Stomach smooth muscle (tissue), 2 donors: ENCODE data around the gene MAP2K5.

Source experiments
- H3K27ac ChIP-seq: one replicate; pipeline ENCODE4 v1.7.0; 2013; ENCODE audit warnings: mild to moderate bottlenecking, low read length, inconsistent platforms
- H3K27me3 ChIP-seq, 2 donors: one replicate each; pipeline ENCODE4 v1.7.0; 2013; ENCODE audit warnings: low read length in 2 of 2; ENCODE audit not compliant: insufficient read depth in 2 of 2, control insufficient read depth in 1 of 2
- H3K36me3 ChIP-seq, 2 donors: one replicate each; pipeline ENCODE4 v1.7.0; 2013; ENCODE audit warnings: low read length in 2 of 2; ENCODE audit not compliant: control insufficient read depth in 2 of 2, insufficient read depth in 2 of 2
- H3K4me1 ChIP-seq: one replicate; pipeline ENCODE4 v1.7.0; 2013; ENCODE audit warnings: low read length; ENCODE audit not compliant: control insufficient read depth, insufficient read depth
- H3K4me3 ChIP-seq, 2 donors: one replicate each; pipeline ENCODE4 v1.7.0; 2013; ENCODE audit warnings: low read length in 2 of 2
- H3K9ac ChIP-seq, 2 donors: one replicate each; pipeline ENCODE4 v1.7.0; 2013; ENCODE audit warnings: low read length in 2 of 2, mild to moderate bottlenecking in 1 of 2
- H3K9me3 ChIP-seq, 2 donors: one replicate each; pipeline ENCODE4 v1.7.0; 2013; ENCODE audit warnings: low read length in 2 of 2; ENCODE audit not compliant: control insufficient read depth in 2 of 2
- donor health status: healthy.
- donor health status: Pancreatic carcinoma.

The MAP2K5 gene

GRCh38 chr15:67722030-67722817, 179.7 kb downstream of the MAP2K5 start:
- H3K27me3 ChIP-seq = no peaks in the 10 kb centered on the region
- H3K36me3 ChIP-seq = no peaks in the 10 kb centered on the region
- no peaks in the 10 kb centered on the region for H3K9me3 ChIP-seq
- H3K4me1 ChIP-seq = no peaks in the 10 kb centered on the region
- no peak overlapping the region for H3K27ac ChIP-seq
- H3K9ac ChIP-seq = no peak overlapping the region
- H3K4me3 ChIP-seq = no peak overlapping the region

GRCh38 chr15:67723294-67724024, 181.0 kb downstream of the MAP2K5 start:
- no peaks in the 10 kb centered on the region for H3K27me3 ChIP-seq
- no peaks in the 10 kb centered on the region for H3K9me3 ChIP-seq
- no peaks in the 10 kb centered on the region for H3K4me1 ChIP-seq
- H3K27ac ChIP-seq = no peak overlapping the region
- H3K4me3 ChIP-seq = no peak overlapping the region
- no peak overlapping the region for H3K9ac ChIP-seq
- no peaks in the 10 kb centered on the region for H3K36me3 ChIP-seq

DNA sequence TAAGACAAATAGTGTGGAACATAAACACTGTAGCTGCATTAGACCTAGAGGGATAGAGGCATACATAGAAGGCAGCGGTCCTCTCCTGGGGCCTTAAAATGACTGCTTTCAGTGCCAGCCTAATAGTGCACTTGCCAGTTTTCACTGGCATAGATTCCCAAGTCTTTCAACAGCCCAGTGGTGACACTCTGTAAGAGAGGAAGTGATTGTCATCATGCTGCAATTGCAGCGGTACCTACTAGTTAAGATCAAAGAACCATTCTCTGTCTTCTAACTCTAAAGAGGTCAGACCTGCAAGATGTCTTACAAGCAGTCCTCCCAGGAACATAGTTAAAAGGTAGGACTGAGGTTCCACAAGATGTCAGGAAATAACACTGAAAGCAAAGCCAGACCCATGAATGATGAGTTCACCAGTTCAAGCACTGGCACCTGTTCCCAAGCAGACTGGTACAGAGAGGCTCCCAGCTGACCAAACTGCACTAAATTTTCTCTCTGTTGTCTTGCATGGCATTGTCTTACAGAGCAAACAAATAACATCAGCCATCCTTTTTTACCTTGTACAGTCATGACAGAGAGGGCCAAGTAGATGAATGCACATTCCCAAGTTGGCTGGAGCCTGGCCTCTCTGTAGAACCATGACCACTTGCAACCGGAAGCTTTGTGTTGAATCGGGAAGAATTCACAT, 182.3 kb downstream of the MAP2K5 start:
- Histone ChIP-seq H3K9me3 (no peaks in the 10 kb centered on the region), H3K4me3 (no peak overlapping the region), H3K9ac (no peak overlapping the region), H3K4me1 (no peaks in the 10 kb centered on the region), H3K27ac (no peak overlapping the region), H3K36me3 (no peaks in the 10 kb centered on the region), H3K27me3 (no peaks in the 10 kb centered on the region)

GRCh38 chr15:67730135-67730534, 187.6 kb downstream of the MAP2K5 start:
- Histone ChIP-seq H3K4me1 (no peaks in the 10 kb centered on the region), H3K9ac (no peak overlapping the region), H3K4me3 (no peak overlapping the region)

GRCh38 chr15:67731112-67731721, 188.7 kb downstream of the MAP2K5 start:
- no peak overlapping the region for H3K4me3 ChIP-seq
- no peaks in the 10 kb centered on the region for H3K27me3 ChIP-seq
- H3K9me3 ChIP-seq = no peaks in the 10 kb centered on the region
- H3K4me1 ChIP-seq = no peaks in the 10 kb centered on the region
- no peaks in the 10 kb centered on the region for H3K36me3 ChIP-seq
- H3K9ac ChIP-seq = no peak overlapping the region
- H3K27ac ChIP-seq = no peak overlapping the region

More at GRCh38 chr15:67730135-67730534, 187.6 kb downstream of the MAP2K5 start:
- Histone ChIP-seq H3K36me3 (no peaks in the 10 kb centered on the region), H3K27me3 (no peaks in the 10 kb centered on the region), H3K9me3 (no peaks in the 10 kb centered on the region), H3K27ac (no peak overlapping the region)

DNA sequence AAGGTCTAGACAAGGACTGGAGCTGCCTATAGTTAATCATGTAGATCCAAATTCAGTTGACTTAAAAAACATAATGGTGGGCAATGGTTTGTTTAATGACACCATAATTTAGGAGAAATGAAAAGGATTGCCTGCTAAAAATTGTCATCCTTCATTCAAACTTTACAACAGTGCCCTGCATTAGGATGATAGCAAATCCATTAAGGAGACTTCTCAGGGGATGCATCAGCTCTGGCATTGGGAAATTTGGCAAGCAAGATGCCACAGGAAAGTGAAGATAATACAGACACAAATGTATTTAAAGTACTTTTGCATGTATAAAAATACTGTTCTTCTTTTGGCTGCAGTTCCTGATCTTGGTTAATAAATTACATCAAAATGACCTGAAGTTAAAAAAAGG, 189.7 kb downstream of the MAP2K5 start:
- no peaks in the 10 kb centered on the region for H3K36me3 ChIP-seq
- H3K4me3 ChIP-seq = no peak overlapping the region
- H3K9ac ChIP-seq = no peak overlapping the region
- H3K9me3 ChIP-seq = no peaks in the 10 kb centered on the region
- H3K27me3 ChIP-seq = no peaks in the 10 kb centered on the region
- no peak overlapping the region for H3K27ac ChIP-seq
- no peaks in the 10 kb centered on the region for H3K4me1 ChIP-seq

DNA sequence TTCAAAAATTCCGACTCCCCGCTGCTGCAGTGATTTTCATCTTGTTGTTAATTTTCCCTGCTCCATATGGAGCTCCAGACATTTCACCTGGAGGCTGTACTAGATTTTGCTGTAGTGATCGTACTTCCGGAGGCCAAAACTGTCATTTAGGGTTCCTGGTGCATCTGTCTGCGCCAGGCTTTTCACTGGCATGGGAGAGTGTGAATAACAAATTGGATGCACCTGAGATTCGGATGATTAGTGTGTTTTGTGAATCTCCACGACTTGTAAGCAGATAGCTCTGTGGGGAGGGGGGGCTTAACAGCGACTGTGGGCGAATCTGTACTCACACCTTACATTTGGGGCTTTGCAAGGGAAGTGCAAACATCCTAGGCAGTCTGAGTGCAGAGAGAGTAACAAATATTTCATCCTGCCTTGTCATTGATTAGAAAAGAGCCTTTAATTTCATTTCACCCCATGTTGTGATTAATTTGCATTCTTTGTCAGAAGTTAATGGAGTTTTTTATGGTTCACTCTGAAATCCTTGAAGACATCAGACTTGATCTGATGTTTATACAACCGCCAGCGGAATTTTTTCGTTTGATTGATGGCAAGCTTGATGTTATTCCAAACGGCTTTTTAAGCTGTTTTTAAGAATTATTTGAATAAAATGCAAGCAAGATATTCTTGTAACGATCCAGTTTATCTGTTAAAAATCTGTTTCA, 190.3 kb downstream of the MAP2K5 start:
- Histone ChIP-seq H3K4me1 (no peaks in the 10 kb centered on the region), H3K9ac (no peak overlapping the region), H3K4me3 (no peak overlapping the region), H3K9me3 (no peaks in the 10 kb centered on the region), H3K27me3 (no peaks in the 10 kb centered on the region), H3K27ac (no peak overlapping the region), H3K36me3 (no peaks in the 10 kb centered on the region)

DNA sequence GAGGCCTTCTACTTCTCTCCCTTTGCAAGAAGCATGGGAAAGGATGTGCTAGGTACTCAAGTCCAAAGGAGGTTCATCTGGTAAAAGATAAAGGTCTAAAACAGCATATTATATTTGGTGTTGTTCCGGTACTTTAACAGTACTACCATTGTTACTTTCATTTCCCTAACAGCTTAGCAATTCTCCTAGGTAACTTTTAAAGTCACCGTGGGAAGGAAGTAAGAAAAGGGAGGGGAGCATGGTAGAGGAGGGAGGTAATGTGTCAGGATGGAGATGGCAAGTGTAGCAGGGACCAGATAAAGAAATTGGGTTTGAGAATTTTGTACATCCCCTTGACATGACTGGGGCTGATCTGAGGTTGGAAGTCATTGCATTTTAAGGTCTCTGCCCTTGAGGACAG, 193.4 kb downstream of the MAP2K5 start:
- Histone ChIP-seq H3K27ac (no peak overlapping the region), H3K4me1 (no peaks in the 10 kb centered on the region), H3K36me3 (no peaks in the 10 kb centered on the region), H3K4me3 (no peak overlapping the region), H3K9me3 (no peaks in the 10 kb centered on the region), H3K27me3 (no peaks in the 10 kb centered on the region), H3K9ac (no peak overlapping the region)

DNA sequence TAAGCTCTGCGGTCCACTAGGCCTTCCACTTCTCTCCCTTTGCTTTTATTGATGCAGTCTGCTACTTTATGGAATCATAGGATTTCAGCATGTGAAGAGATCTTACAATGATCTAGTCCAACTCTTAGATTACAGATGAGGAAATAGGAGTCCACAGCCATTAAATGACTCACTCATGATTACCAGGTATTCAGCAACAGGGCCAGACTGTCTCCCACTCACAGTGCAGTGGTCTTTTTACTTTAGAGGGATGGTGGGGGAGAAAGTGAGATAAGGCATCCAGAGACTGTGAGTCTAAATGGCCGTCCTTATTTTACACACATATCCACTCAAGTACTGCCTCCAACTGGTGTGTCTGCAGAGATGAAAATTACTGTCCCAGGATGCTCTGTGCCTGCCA, 194.3 kb downstream of the MAP2K5 start:
- Histone ChIP-seq H3K4me3 (no peak overlapping the region), H3K9me3 (no peaks in the 10 kb centered on the region), H3K27ac (no peak overlapping the region), H3K27me3 (no peaks in the 10 kb centered on the region), H3K9ac (no peak overlapping the region), H3K4me1 (no peaks in the 10 kb centered on the region), H3K36me3 (no peaks in the 10 kb centered on the region)

DNA sequence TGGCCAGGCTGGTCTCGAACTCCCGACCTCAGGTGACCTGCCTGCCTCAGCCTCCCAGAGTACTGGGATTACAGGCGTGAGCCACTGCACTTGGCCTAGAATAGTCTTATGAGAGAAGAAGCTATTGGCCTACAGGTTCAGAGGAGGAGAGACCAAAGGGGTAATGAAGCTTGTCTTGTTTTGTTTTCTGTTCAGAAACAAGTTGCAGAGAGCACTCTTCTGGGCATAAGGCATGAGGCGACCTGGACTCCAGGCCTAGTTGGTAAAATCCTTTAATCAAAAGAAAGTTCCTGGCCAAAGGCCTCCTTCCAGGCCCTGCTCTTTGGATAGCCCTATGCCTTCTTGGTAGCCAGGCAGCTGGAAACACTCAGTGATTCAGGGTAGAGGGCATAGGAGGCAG, 195.6 kb downstream of the MAP2K5 start:
- Histone ChIP-seq H3K4me3 (no peak overlapping the region), H3K9me3 (no peaks in the 10 kb centered on the region), H3K9ac (no peak overlapping the region), H3K36me3 (no peaks in the 10 kb centered on the region), H3K27me3 (no peaks in the 10 kb centered on the region), H3K27ac (no peak overlapping the region), H3K4me1 (no peaks in the 10 kb centered on the region)
